ENCODE measurements around the gene KRTAP5-5.
"Not testable (repeated sequence)": the region's sequence is repeated elsewhere in the genome, so short reads cannot be mapped to it uniquely, and the experiment has no call there.

KRTAP5-5 gene

GRCh38 chr11:1642288-1643145 is 12.9 kb downstream of the KRTAP5-5 start:
- DNase-seq (ENCODE audit: low read depth in 3 of 3), result no peak

- no peak for DNase-seq (ENCODE audit: low read depth in 3 of 3)
Observed at GRCh38 chr11:1643146-1643690, 13.6 kb downstream of the KRTAP5-5 start.

- DNase-seq (ENCODE audit: low read depth in 3 of 3), result no peak
Observed at GRCh38 chr11:1644601-1645356, 15.2 kb downstream of the KRTAP5-5 start.

- DNase-seq (ENCODE audit: low read depth in 3 of 3), result no peak
Observed at GRCh38 chr11:1645357-1645821, 15.8 kb downstream of the KRTAP5-5 start.

DNA sequence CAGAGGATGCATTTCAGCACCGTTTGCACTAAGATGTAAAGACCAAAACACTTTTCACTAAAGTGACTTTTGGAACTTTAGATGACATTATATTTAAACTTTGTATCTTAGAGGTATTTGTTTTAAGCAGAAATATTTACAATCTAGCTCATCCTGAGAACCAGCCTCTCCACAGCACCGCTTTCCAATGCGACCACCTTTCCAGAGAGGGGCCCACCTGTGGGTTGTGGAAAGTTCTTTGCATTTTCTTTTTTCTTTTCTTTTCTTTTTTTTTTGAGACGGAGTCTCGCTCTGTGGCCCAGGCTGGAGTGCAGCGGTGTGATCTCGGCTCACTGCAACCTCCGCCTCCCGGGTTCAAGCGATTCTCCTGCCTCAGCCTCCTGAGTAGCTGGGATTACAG is 17.0 kb downstream of the KRTAP5-5 start:
- not testable (repeated sequence) for DNase-seq (ENCODE audit: low read depth in 3 of 3)

DNA sequence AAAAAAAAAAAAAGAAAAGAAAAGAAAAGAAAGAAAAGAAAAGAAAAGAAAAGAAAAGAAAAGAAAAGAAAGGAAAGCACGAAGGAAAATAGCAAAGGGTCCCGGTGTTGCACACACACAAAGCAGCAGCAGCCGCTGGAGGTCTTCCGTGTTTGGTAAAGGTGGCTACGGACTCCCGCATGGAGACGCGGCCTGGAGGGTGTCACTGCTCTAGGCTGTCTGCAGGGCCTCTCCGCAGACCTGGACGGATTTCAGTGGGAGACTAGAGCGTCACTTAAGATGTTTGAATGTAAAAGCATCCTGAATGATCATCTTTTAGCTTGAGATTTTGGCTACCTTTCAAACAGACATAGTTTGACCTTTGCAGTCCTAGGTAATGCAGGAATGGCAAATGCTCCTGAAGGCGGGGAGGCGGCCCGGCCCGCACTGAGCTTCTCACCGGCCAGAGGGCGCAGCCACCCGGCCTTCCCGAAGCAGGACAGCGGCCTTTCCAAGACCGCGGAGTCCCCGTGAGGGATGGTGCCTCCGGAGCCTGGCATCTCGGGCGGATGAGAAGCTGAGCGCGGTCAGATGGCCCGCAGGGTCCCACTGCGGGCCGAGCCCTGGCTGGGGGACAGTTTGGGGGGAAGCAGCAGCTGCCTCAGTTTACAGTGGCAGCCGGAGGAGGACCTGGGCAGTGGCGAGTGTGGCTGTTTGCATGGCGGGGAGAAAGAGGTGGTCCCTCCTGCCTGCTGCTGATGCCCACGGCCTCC is 18.5 kb downstream of the KRTAP5-5 start:
- no peak for DNase-seq (ENCODE audit: low read depth in 3 of 3)

DNA sequence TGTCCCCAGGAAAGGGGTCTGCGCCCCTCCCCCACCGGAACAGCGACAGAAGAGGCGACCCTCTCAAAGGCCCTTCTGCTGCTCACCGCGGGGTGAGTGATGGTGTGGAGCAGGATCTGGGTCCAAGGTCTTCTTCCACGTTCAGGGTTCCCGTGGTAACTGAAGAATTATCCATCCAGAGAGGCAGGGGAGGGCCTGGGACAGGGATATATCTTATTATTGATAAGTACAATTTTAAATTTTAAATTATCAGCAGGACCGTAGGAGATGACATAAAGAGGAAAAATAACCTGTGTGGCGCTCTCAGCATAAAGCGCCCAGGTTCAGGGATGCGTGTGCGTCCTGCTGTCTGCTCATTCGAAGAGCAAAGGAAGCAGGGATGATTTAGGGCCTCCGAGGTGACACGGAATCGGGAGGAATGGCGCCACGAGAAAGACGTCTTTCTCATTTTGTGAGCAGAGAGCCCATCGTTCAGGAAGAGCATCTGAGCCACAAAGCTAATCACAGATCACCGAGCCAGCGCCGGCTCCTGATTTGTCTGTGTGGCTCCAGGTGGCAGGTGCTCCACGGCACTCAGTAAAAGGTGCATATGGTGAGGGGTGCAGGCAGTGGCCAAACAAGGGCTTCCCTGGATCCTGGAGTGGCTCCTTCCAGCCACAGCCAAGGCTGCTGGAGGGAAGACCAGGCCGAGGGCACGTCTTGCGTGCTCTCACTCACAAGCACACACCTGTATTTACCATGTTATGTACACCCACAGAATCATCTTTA is 19.3 kb downstream of the KRTAP5-5 start:
- no peak for DNase-seq (ENCODE audit: low read depth in 3 of 3)

DNA sequence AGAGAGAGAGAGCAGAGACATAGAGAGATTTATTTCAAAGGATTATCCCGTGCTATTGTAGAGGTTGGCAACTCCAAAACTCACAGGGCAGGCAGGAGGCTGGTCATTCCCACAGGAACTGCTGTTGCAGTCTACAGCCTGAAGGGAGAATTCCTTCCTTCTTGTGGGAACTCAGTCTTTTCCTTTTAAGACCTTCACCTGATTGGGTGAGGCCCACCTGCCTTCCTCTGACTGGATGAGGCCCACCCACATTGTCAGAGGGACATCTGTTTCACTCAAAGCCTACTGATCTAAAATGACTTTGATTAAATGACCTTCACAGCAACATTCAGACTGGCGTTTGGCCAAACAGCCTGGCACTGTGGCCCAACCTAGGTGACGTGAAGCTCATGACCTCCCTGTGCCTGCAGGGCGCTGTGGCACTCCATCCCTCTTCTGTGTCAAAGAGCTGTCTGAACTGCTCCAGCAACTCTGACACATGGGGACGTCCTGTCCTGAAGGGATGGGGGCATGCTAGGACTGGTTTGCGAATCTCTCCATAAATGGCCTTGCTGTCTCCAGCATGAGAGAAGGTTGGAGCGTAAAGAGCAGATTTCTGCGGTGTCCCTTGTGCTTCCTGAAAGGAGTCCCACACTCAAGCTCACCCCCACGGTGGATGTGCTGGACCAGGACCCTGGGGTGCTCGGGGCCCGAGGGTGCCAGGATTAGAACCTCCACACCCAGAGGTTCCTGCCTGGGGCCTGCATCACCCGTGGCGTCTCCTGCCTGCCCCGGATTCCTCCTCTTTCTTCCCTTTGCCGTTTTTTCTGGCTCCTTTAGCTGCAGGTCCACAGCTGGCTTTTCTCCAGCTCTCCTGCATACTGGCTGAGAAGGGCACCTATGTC is 20.7 kb downstream of the KRTAP5-5 start:
- DNase-seq (ENCODE audit: low read depth in 3 of 3), result no peak

DNA sequence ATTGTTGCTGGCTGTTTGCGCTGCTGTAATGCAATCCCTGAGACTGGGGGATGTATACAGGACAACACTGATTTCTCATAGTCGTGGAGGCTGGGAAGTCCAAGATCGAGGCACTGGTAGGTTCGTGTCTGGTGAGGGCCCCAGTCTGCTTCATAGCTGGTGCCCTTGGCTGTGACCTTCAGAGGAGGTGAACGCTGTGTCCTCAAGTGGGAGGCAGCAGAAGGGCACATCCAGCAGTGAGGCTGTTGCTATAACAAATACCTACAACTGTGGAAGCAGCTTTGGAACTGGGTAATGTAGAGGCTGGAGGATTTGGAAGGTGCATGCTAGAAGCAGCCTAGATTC is 21.3 kb downstream of the KRTAP5-5 start:
- DNase-seq (ENCODE audit: low read depth in 3 of 3), result no peak

GRCh38 chr11:1651411-1651980 is 21.9 kb downstream of the KRTAP5-5 start:
- no peak for DNase-seq (ENCODE audit: low read depth in 3 of 3)

GRCh38 chr11:1652026-1652425 is 22.5 kb downstream of the KRTAP5-5 start:
- no peak for DNase-seq (ENCODE audit: low read depth in 3 of 3)

DNA sequence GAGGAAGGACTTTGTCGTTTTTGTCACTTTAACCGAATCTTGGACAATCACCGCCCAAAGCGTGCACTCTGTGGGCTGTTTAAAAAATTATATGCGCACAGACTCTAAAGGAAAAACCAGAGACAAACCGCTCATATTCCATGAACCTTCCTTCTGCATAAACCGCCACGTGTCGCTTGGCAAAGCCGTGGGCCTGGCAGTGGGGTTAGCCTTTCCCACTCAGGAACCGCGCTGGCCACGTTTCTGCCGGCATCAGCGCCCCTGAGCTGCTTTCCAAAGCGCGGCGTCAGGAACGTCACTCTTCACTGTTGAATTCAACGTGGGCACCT is 22.8 kb downstream of the KRTAP5-5 start:
- DNase-seq (ENCODE audit: low read depth in 3 of 3), result no peak

- peak; percentile 53 to 74 (median 65) for DNase-seq (ENCODE audit: low read depth in 3 of 3)
Observed at GRCh38 chr11:1652771-1653540, 23.4 kb downstream of the KRTAP5-5 start.

DNA sequence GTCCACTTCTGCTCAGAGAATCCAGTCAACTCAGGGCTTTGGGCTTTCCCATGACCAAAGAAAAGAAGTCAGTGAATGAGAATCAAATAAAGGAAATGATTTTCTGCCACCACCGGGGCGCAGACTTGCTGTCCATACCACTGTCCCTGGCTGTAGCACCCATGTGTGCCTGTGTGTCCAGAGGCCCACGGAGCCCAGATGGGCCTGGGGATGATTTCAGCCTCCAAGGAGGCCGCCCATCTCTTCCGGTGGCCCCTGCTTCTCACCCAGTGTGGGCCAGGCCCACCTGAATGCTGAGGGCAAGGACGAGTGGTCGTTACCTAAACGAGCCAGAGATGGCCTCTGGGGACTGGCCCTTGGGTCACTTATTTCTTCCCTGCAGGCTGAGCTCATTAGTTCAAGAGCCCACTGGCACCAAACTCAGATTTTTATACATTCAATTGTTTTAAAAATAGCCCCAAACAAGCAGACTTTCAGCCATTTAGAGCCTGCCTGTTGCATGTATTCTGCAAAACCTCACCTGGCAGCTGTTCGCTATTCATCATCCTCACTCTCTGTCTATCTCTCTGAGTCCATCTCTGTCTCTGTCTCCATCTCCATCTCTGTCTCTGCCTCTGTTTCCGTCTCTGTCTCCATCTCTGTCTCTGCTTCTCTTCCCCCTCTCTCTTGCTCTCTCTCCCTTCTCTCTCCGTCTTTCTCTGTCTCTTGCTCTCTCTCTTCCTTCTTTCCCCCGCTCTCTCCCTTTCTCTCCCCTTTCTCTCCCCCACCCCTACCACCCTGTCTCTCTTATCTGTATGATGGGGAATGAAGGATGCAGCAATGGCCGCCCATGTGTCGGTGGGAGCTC is 24.2 kb downstream of the KRTAP5-5 start:
- DNase-seq (ENCODE audit: low read depth in 3 of 3), result no peak

GRCh38 chr11:1654388-1655167 is 25.0 kb downstream of the KRTAP5-5 start:
- no peak for DNase-seq (ENCODE audit: low read depth in 3 of 3)

GRCh38 chr11:1655168-1656060 is 25.8 kb downstream of the KRTAP5-5 start:
- DNase-seq (ENCODE audit: low read depth in 3 of 3), result no peak

All from stimulated activated CD4-positive, alpha-beta T cell treated with anti-CD3 and anti-CD28 coated beads, TNF-alpha, amount 100 ng/mL, for 48 hours (primary cell).